Neural cell (in vitro differentiated cells): ENCODE measurements around the gene TNFRSF8.

Experiments used
- CTCF ChIP-seq: fragments of 450-650 bp; IDR thresholded peaks from 2 replicates; pipeline ENCODE4 v1.5.1; 2014; ENCODE audit warnings: antibody characterized with exemption, mild to moderate bottlenecking, moderate library complexity; ENCODE audit not compliant: poor library complexity, severe bottlenecking
- EP300 ChIP-seq: fragments of 450-650 bp; conservative IDR thresholded peaks from 2 replicates; pipeline ENCODE4 v1.6.1; 2014; ENCODE audit warnings: antibody characterized with exemption, mild to moderate bottlenecking, moderate library complexity; ENCODE audit not compliant: poor library complexity, severe bottlenecking
- REST ChIP-seq: IDR thresholded peaks from 2 replicates; pipeline ENCODE4 v1.6.1; 2012; ENCODE audit warnings: borderline replicate concordance

GRCh38 chr1:12180315-12180714 is 117.2 kb downstream of the TNFRSF8 start:
- no peak for TF ChIP-seq CTCF
- no peak for TF ChIP-seq REST
- no peak for TF ChIP-seq EP300
